A673 (cell line): Measurements from ENCODE around the gene MVB12B. TPM values are rescaled to one million over a fixed set of nuclear protein-coding genes. Genes with fewer than 3 reads are reported as not detected.

Experiments
- BruUV-seq: library from RNA; stranded (reverse); fragments of 400-500 nt; replicated peaks from 2 replicates; lab custom pipeline; 2021; lab: Mats Ljungman, UMichigan
- CTCF ChIA-PET: fragments of 300-600 bp; sonication (Branson Sonifier 250); formaldehyde crosslinking; loops from one replicate; lab custom pipeline; 2022; ENCODE audit warnings: antibody characterized with exemption; lab: Charles Lee
- POLR2A ChIA-PET: fragments of 300-600 bp; sonication (Branson Sonifier 250); formaldehyde crosslinking; loops from one replicate; lab custom pipeline; 2022; ENCODE audit warnings: antibody characterized with exemption; ENCODE audit not compliant: low non-redundant PET; lab: Charles Lee
- DNase-seq: peaks from one replicate; pipeline ENCODE4 v3.0.0-alpha.2; 2015; ENCODE audit warnings: low spot score
- H3K27ac ChIP-seq: fragments of 200-600 bp; sonication (generic); 2 replicates; pipeline ENCODE4 v1.5.1; 2016; ENCODE audit warnings: mixed run types, low read depth, mild to moderate bottlenecking, mixed read lengths, antibody characterized with exemption, low read length; ENCODE audit not compliant: poor library complexity, severe bottlenecking
- H3K27me3 ChIP-seq: fragments of 200-600 bp; sonication (generic); replicated peaks from 2 replicates; pipeline ENCODE4 v1.6.1; 2017; ENCODE audit warnings: mixed run types, low read depth, mild to moderate bottlenecking, mixed read lengths, antibody characterized with exemption, low read length; ENCODE audit not compliant: insufficient read depth, poor library complexity
- H3K36me3 ChIP-seq: fragments of 200-600 bp; sonication (generic); 2 replicates; pipeline ENCODE4 v1.6.1; 2016; ENCODE audit warnings: mixed run types, mild to moderate bottlenecking, mixed read lengths, antibody characterized with exemption, low read length; ENCODE audit not compliant: insufficient read depth, poor library complexity, severe bottlenecking
- H3K4me1 ChIP-seq: fragments of 200-600 bp; sonication (generic); 2 replicates; pipeline ENCODE4 v1.6.1; 2017; ENCODE audit warnings: mixed run types, mild to moderate bottlenecking, mixed read lengths, antibody characterized with exemption, low read length; ENCODE audit not compliant: insufficient read depth, poor library complexity, severe bottlenecking
- H3K4me3 ChIP-seq: fragments of 200-600 bp; sonication (generic); 2 replicates; pipeline ENCODE4 v1.5.1; 2016; ENCODE audit warnings: low read depth, mixed run types, mild to moderate bottlenecking, mixed read lengths, low read length; ENCODE audit not compliant: poor library complexity, severe bottlenecking
- H3K9me3 ChIP-seq: fragments of 200-600 bp; sonication (generic); 2 replicates; pipeline ENCODE4 v1.6.1; 2016; ENCODE audit warnings: mixed run types, low read depth, mild to moderate bottlenecking, mixed read lengths, antibody characterized with exemption, low read length; ENCODE audit not compliant: poor library complexity, severe bottlenecking
- CTCF ChIP-seq: fragments of 300-800, 200-600 bp; sonication (generic); conservative IDR thresholded peaks from 2 replicates; pipeline ENCODE4 v1.5.1; 2017; ENCODE audit warnings: low read depth, mild to moderate bottlenecking, antibody characterized with exemption, low read length, moderate library complexity, mixed read lengths
- EZH2 ChIP-seq: fragments of 200-600 bp; sonication (generic); IDR thresholded peaks from 2 replicates; pipeline ENCODE4 v1.6.1; 2017; ENCODE audit warnings: borderline replicate concordance, low read depth, mild to moderate bottlenecking, mixed read lengths, antibody characterized with exemption, low read length; ENCODE audit not compliant: poor library complexity, severe bottlenecking
- intact Hi-C: fragments of 100-400 bp; cut with micrococcal nuclease; formaldehyde crosslinking; loops from one replicate; pipeline ENCODE4 v1.10.0; 2022; ENCODE audit not compliant: unreplicated experiment
- total RNA-seq: library from RNA; stranded (reverse); gene quantifications from 2 replicates; pipeline ENCODE4 v1.2.3, GENCODE V29; 2021

MVB12B gene
- total RNA-seq, 1 experiment from 2014 or later, result 12.3 TPM

- Histone ChIP-seq H3K9me3 (no peaks in the 10 kb centered on the region), H3K36me3 (no peaks in the 10 kb centered on the region), H3K4me1 (no peaks in the 10 kb centered on the region), H3K27ac (no peak overlapping the region), H3K27me3 (no peaks in the 10 kb centered on the region), H3K4me3 (no peak overlapping the region)
- no TSS peak for BruUV-seq
- DNase-seq, result peak; percentile 82
- TF ChIP-seq CTCF (peak; percentile 98), EZH2 (no peak)
- CTCF ChIA-PET, result interaction anchor here (1.0 to 2.7 kb wide), 3 partner anchors 13 to 281 kb away, joined by 3 to 21 read pairs (median 6); no protein-coding TSS in a partner anchor
- intact Hi-C loops, result loop anchor here (1.0 kb wide), 1 partner anchor 58 kb away; no protein-coding TSS in a partner anchor
- POLR2A ChIA-PET, result no interaction called here
These were observed 174.2 kb downstream of the MVB12B start for GRCh38 chr9:126500600-126501382.

- Histone ChIP-seq H3K36me3 (no peaks in the 10 kb centered on the region), H3K4me3 (no peak overlapping the region), H3K9me3 (no peaks in the 10 kb centered on the region), H3K27me3 (no peaks in the 10 kb centered on the region), H3K27ac (no peak overlapping the region), H3K4me1 (no peaks in the 10 kb centered on the region)
- BruUV-seq, result no TSS peak
- ChIA-PET CTCF (interaction anchor here (1.0 to 2.7 kb wide), 3 partner anchors 13 to 280 kb away, joined by 3 to 21 read pairs (median 6); no protein-coding TSS in a partner anchor), POLR2A (no interaction called here)
- intact Hi-C loops, result loop anchor here (1.0 kb wide), 1 partner anchor 57 kb away; no protein-coding TSS in a partner anchor
- DNase-seq, result no peak
- no peak for TF ChIP-seq CTCF
- TF ChIP-seq EZH2, result no peak
These were observed 175.0 kb downstream of the MVB12B start for GRCh38 chr9:126501383-126502331.

- BruUV-seq, result no TSS peak
- H3K4me1 ChIP-seq, result no peaks in the 10 kb centered on the region
- no peak overlapping the region for H3K4me3 ChIP-seq
- intact Hi-C loops, result no loop called here
- H3K27me3 ChIP-seq, result no peaks in the 10 kb centered on the region
- DNase-seq, result no peak
- POLR2A ChIA-PET, result no interaction called here
- CTCF ChIA-PET, result no interaction called here
- TF ChIP-seq EZH2, result no peak
- no peak for TF ChIP-seq CTCF
- H3K36me3 ChIP-seq, result no peaks in the 10 kb centered on the region
- no peaks in the 10 kb centered on the region for H3K9me3 ChIP-seq
- no peak overlapping the region for H3K27ac ChIP-seq
These were observed 176.0 kb downstream of the MVB12B start for GRCh38 chr9:126502417-126503332.
